ENCODE results near the gene HTR1A.

Gene HTR1A

GRCh38 chr5:63962279-63962678, at the start of gene HTR1A:
Gene HTR1A (minus strand): TSS chr5:63962445. CDS start chr5:63961719, 726 bp downstream.
- no peak for DNase-seq (ENCODE audit: low read depth)

- DNase-seq (ENCODE audit: low read depth): no peak
Observed at GRCh38 chr5:64003966-64004365, 41.7 kb upstream of the HTR1A start.

GRCh38 chr5:64000096-64000495, 37.9 kb upstream of the HTR1A start:
- DNase-seq (ENCODE audit: low read depth): no peak

GRCh38 chr5:63987053-63987452, 24.8 kb upstream of the HTR1A start:
- DNase-seq (ENCODE audit: low read depth): no peak

- DNase-seq (ENCODE audit: low read depth): no peak
Observed at GRCh38 chr5:63981864-63982263, 19.6 kb upstream of the HTR1A start.

GRCh38 chr5:63963926-63964325, 1.7 kb upstream of the HTR1A start:
- DNase-seq (ENCODE audit: low read depth): no peak

GRCh38 chr5:63963080-63963735, 963 bp upstream of the HTR1A start:
- DNase-seq (ENCODE audit: low read depth): no peak

- DNase-seq (ENCODE audit: low read depth): no peak
Observed at GRCh38 chr5:63961598-63962161, 565 bp downstream of the HTR1A start.

- DNase-seq (ENCODE audit: low read depth): no peak
Observed at GRCh38 chr5:63961125-63961597, 1.1 kb downstream of the HTR1A start.

- no peak for DNase-seq (ENCODE audit: low read depth)
Observed at GRCh38 chr5:63960646-63961045, 1.6 kb downstream of the HTR1A start.

- no peak for DNase-seq (ENCODE audit: low read depth)
Observed at GRCh38 chr5:63959177-63959982, 2.9 kb downstream of the HTR1A start.

GRCh38 chr5:63958654-63959053, 3.6 kb downstream of the HTR1A start:
- DNase-seq (ENCODE audit: low read depth): no peak

- no peak for DNase-seq (ENCODE audit: low read depth)
Observed at GRCh38 chr5:63957617-63958016, 4.6 kb downstream of the HTR1A start.

GRCh38 chr5:63953217-63953616, 9.0 kb downstream of the HTR1A start:
- no peak for DNase-seq (ENCODE audit: low read depth)

GRCh38 chr5:63935103-63935502, 27.1 kb downstream of the HTR1A start:
- no peak for DNase-seq (ENCODE audit: low read depth)

GRCh38 chr5:63931836-63932235, 30.4 kb downstream of the HTR1A start:
- no peak for DNase-seq (ENCODE audit: low read depth)

- DNase-seq (ENCODE audit: low read depth): no peak
Observed at GRCh38 chr5:63928451-63928850, 33.8 kb downstream of the HTR1A start.

- no peak for DNase-seq (ENCODE audit: low read depth)
Observed at GRCh38 chr5:63923914-63924313, 38.3 kb downstream of the HTR1A start.

GRCh38 chr5:63919763-63920478, 42.3 kb downstream of the HTR1A start:
- no peak for DNase-seq (ENCODE audit: low read depth)

GRCh38 chr5:63916786-63917185, 45.5 kb downstream of the HTR1A start:
- DNase-seq (ENCODE audit: low read depth): no peak

GRCh38 chr5:63911871-63912270, 50.4 kb downstream of the HTR1A start:
- no peak for DNase-seq (ENCODE audit: low read depth)

Measured in activated T-cell treated with anti-CD3 and anti-CD28 coated beads for 24 hours (primary cell).